ENCODE measurements around the gene PCCA.

PCCA gene

DNA sequence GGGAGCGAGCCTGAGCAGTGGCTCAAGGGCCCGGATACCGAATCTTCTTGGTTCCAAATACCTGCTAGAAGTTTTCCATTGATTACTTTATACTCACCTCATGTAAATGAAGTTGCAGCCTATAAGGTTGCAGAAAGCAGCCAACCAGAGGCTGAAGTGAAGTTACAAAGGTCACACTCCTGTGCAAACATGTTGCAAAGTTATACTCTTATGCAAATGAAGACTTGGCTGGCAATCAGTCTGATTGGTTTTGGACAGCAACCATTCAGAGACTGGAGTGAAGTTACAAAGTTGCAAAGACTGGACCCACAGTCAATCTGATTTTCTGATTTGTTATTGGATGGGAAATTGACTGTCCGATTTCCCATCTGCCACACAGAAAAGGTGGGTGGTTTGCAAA, 347.2 kb downstream of the PCCA start:
- TF ChIP-seq, protein P1, sequence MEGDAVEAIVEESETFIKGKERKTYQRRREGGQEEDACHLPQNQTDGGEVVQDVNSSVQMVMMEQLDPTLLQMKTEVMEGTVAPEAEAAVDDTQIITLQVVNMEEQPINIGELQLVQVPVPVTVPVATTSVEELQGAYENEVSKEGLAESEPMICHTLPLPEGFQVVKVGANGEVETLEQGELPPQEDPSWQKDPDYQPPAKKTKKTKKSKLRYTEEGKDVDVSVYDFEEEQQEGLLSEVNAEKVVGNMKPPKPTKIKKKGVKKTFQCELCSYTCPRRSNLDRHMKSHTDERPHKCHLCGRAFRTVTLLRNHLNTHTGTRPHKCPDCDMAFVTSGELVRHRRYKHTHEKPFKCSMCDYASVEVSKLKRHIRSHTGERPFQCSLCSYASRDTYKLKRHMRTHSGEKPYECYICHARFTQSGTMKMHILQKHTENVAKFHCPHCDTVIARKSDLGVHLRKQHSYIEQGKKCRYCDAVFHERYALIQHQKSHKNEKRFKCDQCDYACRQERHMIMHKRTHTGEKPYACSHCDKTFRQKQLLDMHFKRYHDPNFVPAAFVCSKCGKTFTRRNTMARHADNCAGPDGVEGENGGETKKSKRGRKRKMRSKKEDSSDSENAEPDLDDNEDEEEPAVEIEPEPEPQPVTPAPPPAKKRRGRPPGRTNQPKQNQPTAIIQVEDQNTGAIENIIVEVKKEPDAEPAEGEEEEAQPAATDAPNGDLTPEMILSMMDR (IDR thresholded peaks at IDR 0.05) = no peak
- Mint-ChIP-seq H3K9me3 (peaks cover 5% of the 10 kb centered on the region), H3K4me1 (peaks cover 7% of the 10 kb centered on the region), H3K4me3 (no peak overlapping the region), H3K36me3 (ENCODE audit: low read depth) (peaks cover 50% of the 10 kb centered on the region), H3K27me3 (ENCODE audit: low read depth, poor library complexity) (no peaks in the 10 kb centered on the region), H3K27ac (no peak overlapping the region)
- DNase-seq = no peak

DNA sequence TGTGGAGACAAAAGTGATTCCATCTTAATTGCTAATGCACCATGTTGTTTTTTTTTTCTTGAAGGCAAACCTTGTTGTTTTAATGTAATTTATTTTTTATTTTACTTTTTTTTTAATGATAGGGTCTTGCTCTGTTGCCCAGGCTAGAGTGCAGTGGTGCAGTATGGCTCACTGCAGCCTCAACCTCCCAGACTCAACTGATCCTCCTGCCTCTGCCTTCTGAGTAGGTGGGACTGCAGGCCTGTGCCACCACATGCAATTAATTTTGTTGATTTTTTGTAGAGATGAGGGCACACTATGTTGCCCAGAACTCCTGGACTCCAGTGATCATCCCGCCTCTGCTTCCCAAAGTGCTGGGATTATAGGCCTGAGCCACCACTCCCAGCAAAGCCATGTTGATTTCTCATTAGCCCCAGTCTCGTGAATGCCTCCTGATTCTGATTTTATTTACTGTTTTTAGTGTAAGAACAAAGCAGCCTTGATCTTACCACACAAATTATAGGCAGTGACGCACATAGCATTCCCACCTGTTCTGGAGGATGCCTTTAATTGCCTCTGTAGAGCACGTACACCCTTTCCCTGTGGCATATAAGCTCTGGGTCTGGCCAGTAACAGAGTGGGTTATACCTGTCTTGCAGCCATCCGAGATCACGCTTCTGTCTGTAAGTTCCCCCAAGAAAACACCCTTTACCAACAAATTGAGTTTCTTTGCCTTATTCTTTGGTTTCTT, 349.3 kb downstream of the PCCA start:
- Mint-ChIP-seq H3K9me3 (no peaks in the 10 kb centered on the region), H3K4me1 (peaks cover 15% of the 10 kb centered on the region), H3K36me3 (ENCODE audit: low read depth) (peaks cover 33% of the 10 kb centered on the region), H3K4me3 (no peak overlapping the region), H3K27me3 (ENCODE audit: low read depth, poor library complexity) (no peaks in the 10 kb centered on the region), H3K27ac (peak overlapping the region; percentile 7)
- no peak for DNase-seq
- TF ChIP-seq, protein P1 (IDR thresholded peaks at IDR 0.05) = no peak

DNA sequence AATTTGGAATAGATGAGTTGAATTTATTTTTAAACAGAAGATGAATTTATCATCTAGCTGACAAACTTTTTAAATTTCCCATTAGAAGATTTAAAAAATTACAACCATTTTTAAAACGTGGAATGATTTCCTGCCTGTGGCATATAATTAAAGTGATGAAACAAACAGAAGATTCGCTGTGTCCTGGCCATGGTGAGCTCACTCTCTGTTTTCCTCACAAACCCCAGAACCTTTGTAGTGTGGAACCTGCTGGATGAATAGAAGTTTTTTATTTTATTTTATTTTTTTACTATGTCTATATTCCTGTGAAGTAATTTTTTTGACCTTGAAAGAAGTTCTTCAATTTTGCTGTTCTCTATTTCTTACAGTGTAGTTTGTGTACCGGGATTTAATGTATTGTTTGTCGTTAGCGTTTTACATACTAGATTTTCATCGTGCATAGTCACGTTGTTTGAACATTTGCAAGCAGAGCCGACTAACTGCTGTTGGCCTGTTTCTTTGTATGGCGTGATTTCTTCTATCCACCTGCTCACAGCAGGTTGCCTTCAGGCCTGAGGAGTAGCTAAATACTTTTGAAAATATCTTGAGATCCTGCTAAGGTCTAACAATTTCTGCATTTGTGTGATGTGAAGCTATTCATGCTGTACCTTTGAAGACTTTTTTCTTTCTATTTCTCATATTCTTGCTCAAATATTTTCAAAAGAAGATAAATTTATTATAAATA, 350.5 kb downstream of the PCCA start:
- no peak for DNase-seq
- TF ChIP-seq, protein P1 (IDR thresholded peaks at IDR 0.05) = no peak
- Mint-ChIP-seq H3K27me3 (ENCODE audit: low read depth, poor library complexity) (no peaks in the 10 kb centered on the region), H3K27ac (no peak overlapping the region), H3K9me3 (no peaks in the 10 kb centered on the region), H3K36me3 (ENCODE audit: low read depth) (peaks cover 21% of the 10 kb centered on the region), H3K4me1 (peaks cover 21% of the 10 kb centered on the region), H3K4me3 (no peak overlapping the region)

DNA sequence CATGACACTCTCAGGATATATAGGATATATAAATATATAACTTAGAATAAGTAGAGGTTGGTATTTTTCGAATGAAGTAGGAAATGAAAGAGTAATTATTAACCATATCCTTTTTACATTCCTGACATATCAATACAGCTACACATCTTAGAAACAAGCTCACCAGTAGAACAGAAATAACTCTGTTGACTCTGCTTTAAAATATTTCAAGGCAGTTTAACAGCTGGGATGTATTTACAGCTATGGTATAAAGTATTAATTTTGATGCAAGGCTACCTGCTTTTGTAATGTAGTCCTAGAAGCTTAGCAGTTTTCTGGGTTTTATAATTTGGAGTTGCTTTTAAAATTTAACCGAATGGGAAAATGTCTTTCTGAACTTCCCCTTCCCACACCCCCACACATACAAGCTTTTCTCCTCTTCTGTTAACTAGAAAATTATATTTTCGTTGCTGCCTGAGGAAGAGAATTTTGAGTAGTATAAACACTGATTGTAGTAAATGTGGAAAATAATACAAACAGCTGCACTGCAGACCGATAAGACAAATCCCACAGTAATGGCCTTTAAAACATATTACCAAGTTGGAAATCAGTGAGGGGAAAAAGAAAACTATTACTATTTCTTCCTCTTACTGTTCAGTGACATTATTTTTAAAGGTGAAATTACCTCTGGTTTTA, 352.0 kb downstream of the PCCA start:
- Mint-ChIP-seq H3K9me3 (no peaks in the 10 kb centered on the region), H3K4me1 (peaks cover 26% of the 10 kb centered on the region), H3K36me3 (ENCODE audit: low read depth) (peaks cover 11% of the 10 kb centered on the region), H3K27me3 (ENCODE audit: low read depth, poor library complexity) (no peaks in the 10 kb centered on the region), H3K4me3 (no peak overlapping the region), H3K27ac (peak overlapping the region; percentile 45)
- TF ChIP-seq, protein P1 (IDR thresholded peaks at IDR 0.05) = no peak
- DNase-seq = no peak

DNA sequence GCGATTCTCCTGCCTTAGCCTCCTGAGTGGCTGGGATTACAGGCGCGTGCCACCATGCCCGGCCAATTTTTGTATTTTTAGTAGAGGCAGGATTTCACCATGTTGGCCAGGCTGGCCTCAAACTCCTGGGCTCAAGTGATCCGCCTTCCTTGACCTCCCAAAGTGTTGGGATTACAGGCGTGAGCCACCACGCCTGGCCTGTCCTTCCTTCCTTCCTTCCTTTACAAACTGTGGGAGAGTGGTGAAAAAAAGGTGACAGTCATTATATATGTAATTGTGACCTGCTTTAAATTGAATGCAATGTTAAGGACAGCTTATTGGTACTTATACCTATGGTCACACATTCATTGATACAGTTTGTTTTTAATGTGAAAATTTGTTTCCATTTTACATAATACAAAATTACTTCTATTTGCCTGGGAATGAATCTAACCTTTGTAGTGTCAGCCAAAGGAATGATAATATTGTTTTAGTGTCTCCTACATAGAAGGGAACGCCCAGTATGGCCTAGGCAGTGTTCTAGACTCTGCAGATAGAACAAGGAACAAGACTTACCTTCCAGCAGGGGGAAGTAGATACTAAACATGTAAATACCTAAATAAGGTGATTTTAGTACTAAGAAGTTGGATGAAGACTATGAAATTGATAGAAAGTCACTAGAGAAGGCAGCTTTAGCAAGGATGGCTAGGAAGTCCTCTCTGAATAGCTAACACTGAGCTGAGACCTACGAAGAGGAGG, 353.4 kb downstream of the PCCA start:
- Mint-ChIP-seq H3K36me3 (ENCODE audit: low read depth) (peaks cover 17% of the 10 kb centered on the region), H3K4me3 (no peak overlapping the region), H3K4me1 (peaks cover 26% of the 10 kb centered on the region), H3K9me3 (no peaks in the 10 kb centered on the region), H3K27ac (peak overlapping the region; percentile 21), H3K27me3 (ENCODE audit: low read depth, poor library complexity) (no peaks in the 10 kb centered on the region)
- TF ChIP-seq, protein P1 (IDR thresholded peaks at IDR 0.05) = no peak
- no peak for DNase-seq
